Measurements from ENCODE around the gene STK31. TPM values are rescaled to one million over a fixed set of nuclear protein-coding genes. Genes with fewer than 3 reads are reported as not detected.
A peak's percentile ranks its signal among the peaks of the same experiment; 100 is the strongest.

The STK31 gene
- total and polyA plus RNA-seq, 2 donors (not counting 3 experiments of a cell fraction or from before 2014, with no cell fraction given) = 0.44 TPM; not detected in 1

- Histone ChIP-seq H3K4me1 (ENCODE audit: control insufficient read depth, extremely low read depth, insufficient read depth, low read length) (no peaks in the 10 kb centered on the region), H3K9ac (replicated peaks; ENCODE audit: extremely low read depth, insufficient read depth, low read length) (no peak overlapping the region), H3K79me2 (ENCODE audit: control insufficient read depth, insufficient read depth, low read length) (no peaks in the 10 kb centered on the region), H3K4me2 (ENCODE audit: insufficient read depth, low read length) (no peak overlapping the region), H3K9me3 (replicated peaks; ENCODE audit: control insufficient read depth, insufficient read depth, low read length) (no peaks in the 10 kb centered on the region), H3K27ac (ENCODE audit: insufficient read depth, low read depth, low read length) (no peak overlapping the region), H3K27me3 (ENCODE audit: control insufficient read depth in 2 of 2, insufficient read depth in 2 of 2, low read length in 2 of 2) (no peaks in the 10 kb centered on the region), H2AFZ (ENCODE audit: low read depth, low read length) (no peak overlapping the region), H3K9me1 (replicated peaks; ENCODE audit: control insufficient read depth, extremely low read depth, insufficient read depth, low read length) (no peaks in the 10 kb centered on the region), H3K36me3 (ENCODE audit: control insufficient read depth in 2 of 2, extremely low read depth in 1 of 2, insufficient read depth in 2 of 2, low read length in 2 of 2) (no peaks in the 10 kb centered on the region), H4K20me1 (replicated peaks; ENCODE audit: control insufficient read depth, extremely low read depth, insufficient read depth, low read length) (no peaks in the 10 kb centered on the region), H3K4me3 (replicated peaks in 1 of 3; ENCODE audit: insufficient read depth in 1 of 3, low read depth in 1 of 3, low read length in 3 of 3) (no peak overlapping the region)
- DNase-seq (ENCODE audit: low read depth, low spot score) = no peak
- BruUV-seq (replicated peaks) = no TSS peak
- intact Hi-C loops (cut with micrococcal nuclease) (no loop called here), dilution Hi-C loops (cut with MboI; ENCODE audit: extremely low pct_ligation_motif_present, low sequenced_read_pairs) (no loop called here)
- TF ChIP-seq CTCF (IDR thresholded peaks at IDR 0.05; ENCODE audit: extremely low read depth in 1 of 2, insufficient read depth in 1 of 2, low read depth in 1 of 2, low read length in 2 of 2) (no peak), JUN (IDR thresholded peaks at IDR 0.05; ENCODE audit: borderline replicate concordance, insufficient read depth, insufficient read length, low read depth) (no peak)
- FAIRE-seq = no peak
- CTCF ChIA-PET = no interaction called here
- POLR2A ChIA-PET = no interaction called here
These were observed 10.0 kb upstream of the STK31 start for GRCh38 chr7:23700046-23700445.

- Histone ChIP-seq H3K4me1 (ENCODE audit: control insufficient read depth, extremely low read depth, insufficient read depth, low read length) (no peaks in the 10 kb centered on the region), H4K20me1 (replicated peaks; ENCODE audit: control insufficient read depth, extremely low read depth, insufficient read depth, low read length) (no peaks in the 10 kb centered on the region), H3K4me3 (replicated peaks in 1 of 3; ENCODE audit: insufficient read depth in 1 of 3, low read depth in 1 of 3, low read length in 3 of 3) (no peak overlapping the region), H2AFZ (ENCODE audit: low read depth, low read length) (no peak overlapping the region), H3K9ac (replicated peaks; ENCODE audit: extremely low read depth, insufficient read depth, low read length) (no peak overlapping the region), H3K9me3 (replicated peaks; ENCODE audit: control insufficient read depth, insufficient read depth, low read length) (no peaks in the 10 kb centered on the region), H3K9me1 (replicated peaks; ENCODE audit: control insufficient read depth, extremely low read depth, insufficient read depth, low read length) (no peaks in the 10 kb centered on the region), H3K27ac (ENCODE audit: insufficient read depth, low read depth, low read length) (no peak overlapping the region), H3K27me3 (ENCODE audit: control insufficient read depth in 2 of 2, insufficient read depth in 2 of 2, low read length in 2 of 2) (no peaks in the 10 kb centered on the region), H3K36me3 (ENCODE audit: control insufficient read depth in 2 of 2, extremely low read depth in 1 of 2, insufficient read depth in 2 of 2, low read length in 2 of 2) (no peaks in the 10 kb centered on the region), H3K4me2 (ENCODE audit: insufficient read depth, low read length) (no peak overlapping the region), H3K79me2 (ENCODE audit: control insufficient read depth, insufficient read depth, low read length) (no peaks in the 10 kb centered on the region)
- intact Hi-C loops (cut with micrococcal nuclease) = no loop called here
- ChIA-PET POLR2A (no interaction called here), CTCF (interaction anchor here (0.9 to 8.3 kb wide), 9 partner anchors 11 to 623 kb away, joined by 3 to 136 read pairs (median 7); no protein-coding TSS in a partner anchor)
- DNase-seq (ENCODE audit: low read depth, low spot score) = no peak
- no TSS peak for BruUV-seq (replicated peaks)
- peak; percentile 15 for FAIRE-seq
- dilution Hi-C loops (cut with MboI; ENCODE audit: extremely low pct_ligation_motif_present, low sequenced_read_pairs) = no loop called here
- no peak for TF ChIP-seq MYC (IDR thresholded peaks at IDR 0.05; ENCODE audit: low read depth, low read length)
- no peak for TF ChIP-seq POLR2AphosphoS5 (IDR thresholded peaks at IDR 0.05; ENCODE audit: insufficient read depth, low read depth, low read length)
- TF ChIP-seq FOS (IDR thresholded peaks at IDR 0.05; ENCODE audit: borderline replicate concordance, insufficient read depth, low read length) = no peak
- no peak for TF ChIP-seq EZH2 (IDR thresholded peaks at IDR 0.05; ENCODE audit: borderline replicate concordance, low read depth, low read length, severe bottlenecking)
These were observed 803 bp upstream of the STK31 start for GRCh38 chr7:23709081-23709750.
